Esophagus squamous epithelium (tissue), 5 donors: ENCODE results near the gene STEAP3. TPM values are rescaled to one million over a fixed set of nuclear protein-coding genes. Genes with fewer than 3 reads are reported as not detected.

Source experiments
- DNase-seq: peaks from one replicate; lab custom pipeline; 2025; lab: John Stamatoyannopoulos, UW
- H3K27ac ChIP-seq, 4 donors: fragments of 200-600 bp; sonication (generic); one replicate each; pipeline ENCODE4 v1.5.1; 2016 to 2019; ENCODE audit warnings: mild to moderate bottlenecking in 1 of 4
- H3K27me3 ChIP-seq, 4 donors: fragments of 200-600 bp; sonication (generic); 1 replicate in 3 of 4; 2 replicates in 1 of 4; pipeline versions ENCODE4 v1.5.1 to v1.6.0; 2017 to 2021; ENCODE audit warnings: antibody characterized with exemption in 1 of 4
- H3K36me3 ChIP-seq, 3 donors: fragments of 200-600 bp; sonication (generic); one replicate each; pipeline ENCODE4 v1.5.1; 2016 to 2019
- H3K4me1 ChIP-seq, 3 donors: fragments of 200-600 bp; sonication (generic); one replicate each; pipeline ENCODE4 v1.5.1; 2017 to 2019
- H3K4me3 ChIP-seq, 4 donors: fragments of 200-600 bp; sonication (generic); 1 replicate in 3 of 4; 2 replicates in 1 of 4; pipeline ENCODE4 v1.5.1; 2016 to 2019; ENCODE audit warnings: mild to moderate bottlenecking in 2 of 4, moderate library complexity in 1 of 4
- H3K9me3 ChIP-seq, 3 donors: fragments of 200-600 bp; sonication (generic); one replicate each; pipeline ENCODE4 v1.5.1; 2016 to 2019
- POLR2A ChIP-seq, 4 donors: fragments of 450-650 bp; IDR thresholded peaks; one replicate each; pipeline ENCODE4 v1.6.1; 2017; ENCODE audit warnings: antibody characterized with exemption in 4 of 4, mild to moderate bottlenecking in 4 of 4, moderate library complexity in 3 of 4
- WGBS, 2 donors: methylation state at CpG; one replicate each; pipeline ENCODE4 v1.1.5; 2018; 5-methylcytosine and 5-hydroxymethylcytosine counted together
- intact Hi-C: fragments of 100-400 bp; cut with DNase I; formaldehyde crosslinking; loops from one replicate; pipeline ENCODE4 v1.15.0; 2022
- total RNA-seq, 4 donors: library from RNA; depleted of rRNA; stranded (reverse); fragments of >200 nt; gene quantifications; one replicate each; pipeline ENCODE4 v1.1.0, GENCODE V29; 2016
- TF ChIP-seq, protein P1 (sequence below), 6 experiments: fragments of 450-650 bp in 4 of 6; fragments of 200-600 bp in 2 of 6; sonication (generic) in 2 of 6; IDR thresholded peaks; one replicate each; pipeline ENCODE4 v1.5.1; 2016 to 2019; ENCODE audit warnings: antibody characterized with exemption in 6 of 6, mild to moderate bottlenecking in 4 of 6, moderate library complexity in 4 of 6
- donor health status: DM: yes; HTN: yes; CAD: no.

The STEAP3 gene
- total RNA-seq, 4 donors from 2014 or later, result 18.1 to 28.8 (median 25.7) TPM

DNA sequence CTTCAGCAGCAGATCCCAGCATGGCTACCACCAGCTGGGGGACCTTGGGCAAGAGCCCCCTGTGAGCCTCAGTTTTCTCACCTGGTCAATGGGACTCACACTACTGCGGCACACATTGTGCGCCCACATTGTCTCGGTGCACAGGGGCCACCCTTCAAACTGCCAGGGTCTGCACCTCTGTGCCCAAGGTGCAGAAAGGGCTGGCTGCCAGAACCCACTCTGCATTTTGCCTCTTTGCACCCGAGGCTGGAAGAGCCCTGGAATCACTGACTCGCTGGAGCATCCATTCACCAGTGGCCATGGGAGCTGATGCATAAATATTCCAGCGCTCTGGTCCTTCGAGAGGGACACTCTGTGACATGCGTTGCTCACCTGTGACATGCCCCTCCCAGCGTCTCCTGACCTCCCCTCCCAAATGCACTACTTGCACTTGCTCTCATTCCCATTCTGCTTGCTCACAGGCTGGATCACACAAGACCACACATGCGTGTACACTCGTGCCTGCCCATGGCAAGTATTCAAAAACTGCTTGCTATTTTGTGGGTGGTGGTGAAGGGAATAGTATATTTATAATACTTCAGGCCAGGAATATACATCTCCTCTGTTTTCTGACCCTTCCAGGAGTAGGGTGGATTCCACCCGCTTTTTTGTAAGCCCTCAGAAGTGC is 46.3 kb upstream of the STEAP3 start:
- Histone ChIP-seq H3K27me3 (no peaks in the 10 kb centered on the region), H3K4me1 (no peaks in the 10 kb centered on the region), H3K4me3 (no peak overlapping the region), H3K27ac (no peak overlapping the region), H3K36me3 (no peaks in the 10 kb centered on the region), H3K9me3 (no peaks in the 10 kb centered on the region)
- TF ChIP-seq, protein P1, sequence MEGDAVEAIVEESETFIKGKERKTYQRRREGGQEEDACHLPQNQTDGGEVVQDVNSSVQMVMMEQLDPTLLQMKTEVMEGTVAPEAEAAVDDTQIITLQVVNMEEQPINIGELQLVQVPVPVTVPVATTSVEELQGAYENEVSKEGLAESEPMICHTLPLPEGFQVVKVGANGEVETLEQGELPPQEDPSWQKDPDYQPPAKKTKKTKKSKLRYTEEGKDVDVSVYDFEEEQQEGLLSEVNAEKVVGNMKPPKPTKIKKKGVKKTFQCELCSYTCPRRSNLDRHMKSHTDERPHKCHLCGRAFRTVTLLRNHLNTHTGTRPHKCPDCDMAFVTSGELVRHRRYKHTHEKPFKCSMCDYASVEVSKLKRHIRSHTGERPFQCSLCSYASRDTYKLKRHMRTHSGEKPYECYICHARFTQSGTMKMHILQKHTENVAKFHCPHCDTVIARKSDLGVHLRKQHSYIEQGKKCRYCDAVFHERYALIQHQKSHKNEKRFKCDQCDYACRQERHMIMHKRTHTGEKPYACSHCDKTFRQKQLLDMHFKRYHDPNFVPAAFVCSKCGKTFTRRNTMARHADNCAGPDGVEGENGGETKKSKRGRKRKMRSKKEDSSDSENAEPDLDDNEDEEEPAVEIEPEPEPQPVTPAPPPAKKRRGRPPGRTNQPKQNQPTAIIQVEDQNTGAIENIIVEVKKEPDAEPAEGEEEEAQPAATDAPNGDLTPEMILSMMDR (IDR thresholded peaks at IDR 0.05), result no peak
- no peak for TF ChIP-seq POLR2A (IDR thresholded peaks at IDR 0.05)
- no peak for DNase-seq
- 29 to 52% methylated on average over 6 to 8 of the region's 12 CpGs for WGBS, 2 donors
- intact Hi-C loops, result no loop called here

DNA sequence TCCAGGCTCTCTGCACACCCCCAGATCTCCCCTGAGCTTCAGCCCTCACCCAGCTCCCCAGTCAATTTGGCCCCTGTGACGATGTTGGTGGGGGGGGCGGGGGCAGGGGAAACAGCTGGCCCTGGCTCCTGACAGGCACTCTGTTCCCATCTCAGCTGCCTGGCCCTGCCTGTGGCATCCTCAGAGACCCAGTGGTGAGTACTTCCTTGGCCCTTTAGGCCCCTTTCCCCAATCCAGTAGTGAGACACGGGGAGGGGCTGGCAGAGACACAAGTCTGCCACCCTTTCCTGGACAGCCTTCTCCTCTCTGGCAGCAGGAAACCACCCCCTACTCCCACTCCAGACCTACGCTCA is 45.8 kb upstream of the STEAP3 start:
- Histone ChIP-seq H3K4me1 (no peaks in the 10 kb centered on the region), H3K36me3 (no peaks in the 10 kb centered on the region), H3K4me3 (no peak overlapping the region), H3K27me3 (no peaks in the 10 kb centered on the region), H3K9me3 (no peaks in the 10 kb centered on the region), H3K27ac (no peak overlapping the region)
- no peak for TF ChIP-seq POLR2A (IDR thresholded peaks at IDR 0.05)
- TF ChIP-seq, protein P1 (IDR thresholded peaks at IDR 0.05), result no peak
- no peak for DNase-seq
- intact Hi-C loops, result no loop called here
- WGBS, 2 donors, result 42% methylated on average over 2 to 4 of the region's 4 CpGs

DNA sequence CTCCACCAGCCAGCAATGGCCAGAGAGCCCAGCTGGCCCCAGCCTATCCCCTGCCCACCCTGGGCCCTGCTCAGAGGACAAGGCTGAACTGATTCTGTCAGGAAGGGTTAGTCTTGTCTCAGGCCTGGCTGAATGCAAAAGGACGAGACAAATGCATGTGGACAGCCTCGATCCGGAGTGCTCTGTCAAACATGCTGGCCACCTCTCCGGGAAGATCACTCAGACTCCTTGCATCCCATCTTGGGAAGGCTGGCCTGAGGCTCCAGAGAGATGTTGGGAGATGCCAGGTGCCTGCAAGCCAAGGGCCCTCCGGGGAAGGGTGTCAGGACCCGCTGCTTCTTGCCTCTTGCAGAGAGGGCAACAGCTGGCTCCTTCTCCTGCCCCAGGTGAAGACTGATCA is 44.9 kb upstream of the STEAP3 start:
- WGBS, 2 donors, result no CpG with 5 or more reads among the region's 6 CpGs
- H3K27ac ChIP-seq, result no peak overlapping the region
- no peaks in the 10 kb centered on the region for H3K4me1 ChIP-seq
- TF ChIP-seq, protein P1 (IDR thresholded peaks at IDR 0.05), result no peak
- TF ChIP-seq POLR2A (IDR thresholded peaks at IDR 0.05), result no peak
- DNase-seq, result no peak
- intact Hi-C loops, result no loop called here
- no peaks in the 10 kb centered on the region for H3K9me3 ChIP-seq
- H3K4me3 ChIP-seq, result no peak overlapping the region
- H3K36me3 ChIP-seq, result no peaks in the 10 kb centered on the region
- H3K27me3 ChIP-seq, result no peaks in the 10 kb centered on the region

DNA sequence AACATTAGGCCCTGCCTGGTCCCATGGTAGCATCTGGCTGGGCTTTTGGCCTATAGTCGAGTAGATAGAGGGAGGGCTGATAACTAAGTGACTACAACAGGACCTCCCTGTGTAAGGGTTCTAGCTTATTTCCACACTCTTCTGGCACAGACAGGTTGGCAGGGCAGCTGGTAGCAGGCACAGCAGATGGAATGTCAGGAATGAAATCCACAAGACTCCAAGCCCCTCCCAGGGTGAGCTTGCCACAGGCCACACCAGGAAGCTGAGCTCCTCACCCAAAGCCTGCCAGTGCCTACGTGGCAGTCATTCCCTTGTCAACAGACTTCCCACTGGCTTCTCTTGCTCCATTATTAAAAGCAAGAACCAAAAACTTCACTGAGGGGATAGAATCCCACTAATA is 44.4 kb upstream of the STEAP3 start:
- Histone ChIP-seq H3K4me1 (no peaks in the 10 kb centered on the region), H3K27ac (no peak overlapping the region), H3K4me3 (no peak overlapping the region), H3K27me3 (no peaks in the 10 kb centered on the region), H3K36me3 (no peaks in the 10 kb centered on the region), H3K9me3 (no peaks in the 10 kb centered on the region)
- TF ChIP-seq, protein P1 (IDR thresholded peaks at IDR 0.05), result no peak
- TF ChIP-seq POLR2A (IDR thresholded peaks at IDR 0.05), result no peak
- DNase-seq, result no peak
- intact Hi-C loops, result no loop called here
- WGBS, 2 donors, result 25 to 65% methylated on average over 1 to 2 of the region's 2 CpGs

DNA sequence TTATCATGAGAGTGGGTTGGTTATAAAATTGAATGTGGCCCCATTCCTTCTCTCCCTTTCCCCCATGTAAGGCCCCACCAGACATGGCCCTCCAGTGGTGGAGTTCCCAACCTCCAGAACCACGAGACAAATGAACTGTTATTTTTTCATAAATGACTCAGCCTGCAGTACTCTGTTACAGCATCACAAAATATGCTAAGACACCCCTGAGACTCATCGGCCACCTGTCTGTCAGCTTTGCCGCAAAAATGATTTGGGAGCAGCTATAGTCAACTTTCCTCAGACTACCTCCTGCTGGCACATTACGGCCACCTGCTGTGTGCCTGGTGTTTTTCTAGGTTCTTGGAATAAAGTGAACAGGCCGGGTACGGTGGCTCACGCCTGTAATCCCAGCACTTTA is 43.6 kb upstream of the STEAP3 start:
- Histone ChIP-seq H3K27ac (no peak overlapping the region), H3K27me3 (no peaks in the 10 kb centered on the region), H3K36me3 (no peaks in the 10 kb centered on the region), H3K4me1 (no peaks in the 10 kb centered on the region), H3K9me3 (no peaks in the 10 kb centered on the region), H3K4me3 (no peak overlapping the region)
- WGBS, 2 donors, result 76 to 84% methylated on average over 4 to 7 of the region's 7 CpGs
- TF ChIP-seq POLR2A (IDR thresholded peaks at IDR 0.05), result no peak
- TF ChIP-seq, protein P1 (IDR thresholded peaks at IDR 0.05), result no peak
- intact Hi-C loops, result no loop called here
- DNase-seq, result no peak
